HG03064 (cell line): Measurements from ENCODE around the gene LPAR1.
"Not testable (repeated sequence)": the region's sequence is repeated elsewhere in the genome, so short reads cannot be mapped to it uniquely, and the experiment has no call there.

Experiments used
- ATAC-seq: cut with Tn5 transposase; IDR thresholded peaks from one replicate; pipeline ENCODE4 v1.9.1; 2021; ENCODE audit warnings: low read depth; ENCODE audit not compliant: unreplicated experiment

LPAR1 gene

DNA sequence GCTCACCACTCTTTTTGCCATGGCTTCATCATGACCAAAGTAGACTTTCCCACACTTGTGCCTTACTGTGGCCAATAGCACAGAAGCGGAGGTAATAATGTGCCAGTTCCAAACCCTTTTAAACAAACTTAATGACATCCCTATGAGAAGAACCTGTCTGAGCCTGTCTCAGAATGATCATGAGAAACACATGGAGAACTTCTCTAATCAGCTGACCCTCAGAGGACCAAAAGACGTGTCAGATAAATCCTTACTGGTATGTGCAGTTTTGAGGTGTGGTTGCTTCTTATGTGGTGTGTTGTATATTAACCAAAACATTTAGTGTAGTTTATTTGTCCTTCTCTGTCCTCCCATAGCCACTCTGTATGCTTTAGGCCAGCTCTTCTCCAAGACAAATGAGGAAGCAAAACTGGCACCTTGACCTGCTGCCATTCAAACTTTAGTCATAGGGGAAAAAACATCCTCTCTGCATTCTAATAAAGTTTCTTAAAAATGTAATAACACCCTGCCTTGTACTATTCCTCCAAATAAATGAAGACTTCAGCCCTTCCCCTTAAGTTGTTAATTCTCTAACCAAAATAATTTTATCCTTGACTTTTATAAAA lies 200.8 kb downstream of the LPAR1 start:
- ATAC-seq = peak; percentile 59

- no peak for ATAC-seq
Measured at GRCh38 chr9:110835859-110836271, 202.4 kb downstream of the LPAR1 start.

GRCh38 chr9:110835404-110835803 lies 202.9 kb downstream of the LPAR1 start:
- no peak for ATAC-seq

DNA sequence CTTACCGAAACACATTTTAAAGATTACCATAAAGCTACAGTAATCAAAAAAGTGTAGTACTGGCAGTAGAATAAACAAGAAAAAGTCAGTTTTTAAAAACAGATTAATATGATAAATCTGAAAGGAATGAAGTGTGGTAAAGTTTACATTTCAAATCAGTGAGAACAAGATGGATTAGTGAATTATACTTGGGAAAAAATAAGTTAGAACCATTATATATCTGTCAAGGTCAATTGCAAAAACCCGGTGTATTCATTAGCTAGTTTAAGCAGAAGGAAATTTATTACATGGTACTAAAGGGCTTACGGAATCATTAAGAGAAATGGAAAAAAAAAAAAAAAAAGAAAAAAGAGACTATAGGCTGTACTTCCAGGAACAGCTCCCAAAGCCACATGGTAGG lies 205.3 kb downstream of the LPAR1 start:
- ATAC-seq = no peak

DNA sequence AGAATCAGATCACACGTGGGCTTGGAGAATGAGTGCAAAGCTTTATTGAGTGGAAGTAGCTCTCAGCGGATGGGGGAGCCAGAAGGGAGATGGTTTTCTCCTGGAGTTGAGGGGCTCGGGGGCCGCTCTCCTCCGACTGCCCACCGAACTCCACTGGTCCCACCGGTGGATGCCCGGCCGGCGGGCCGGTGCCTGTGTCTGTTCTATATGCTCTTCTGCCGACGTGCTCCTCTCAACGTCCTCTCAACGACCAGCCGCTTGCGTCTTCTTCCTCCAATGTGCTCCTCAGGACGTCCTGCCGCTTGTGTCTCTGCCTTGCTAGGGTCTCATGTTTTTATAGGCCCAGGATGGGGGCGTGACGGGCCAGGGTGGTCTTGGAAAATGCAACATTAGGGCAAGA lies 207.8 kb downstream of the LPAR1 start:
- no peak for ATAC-seq

GRCh38 chr9:110828264-110828663 lies 210.0 kb downstream of the LPAR1 start:
- no peak for ATAC-seq

- not testable (repeated sequence) for ATAC-seq
Measured at GRCh38 chr9:110826400-110826799, 211.9 kb downstream of the LPAR1 start.

DNA sequence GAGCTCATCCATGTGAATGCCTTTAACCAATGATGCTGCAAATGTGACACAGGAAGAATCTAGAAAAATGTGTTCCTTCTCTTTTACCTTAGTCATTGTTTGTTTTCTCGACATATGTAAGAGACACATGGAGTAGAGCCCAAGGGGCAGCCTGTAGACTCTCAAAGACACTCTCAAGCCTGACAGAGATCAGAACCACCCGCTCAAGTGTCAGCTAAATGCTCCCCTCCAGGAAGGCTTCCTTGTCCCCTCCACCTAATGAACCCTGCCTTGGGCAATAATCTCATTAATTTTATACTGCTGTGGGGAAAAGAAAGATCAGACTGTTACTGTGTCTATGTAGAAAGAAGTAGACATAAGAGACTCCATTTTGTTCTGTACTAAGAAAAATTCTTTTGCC lies 212.3 kb downstream of the LPAR1 start:
- no peak for ATAC-seq

- ATAC-seq = not testable (repeated sequence)
Measured at GRCh38 chr9:110825129-110825528, 213.1 kb downstream of the LPAR1 start.
